DOHH2 (cell line): ENCODE measurements around the gene PPAT.

Experiments used
- H3F3A ChIP-seq: fragments of 200-600 bp; sonication (generic), shearing (Covaris generic); 2 replicates; pipeline ENCODE4 v1.6.0; 2016; ENCODE audit warnings: antibody characterized with exemption, mild to moderate bottlenecking; ENCODE audit not compliant: control insufficient read depth, insufficient read depth
- H3K27ac ChIP-seq: fragments of 200-600 bp; sonication (generic); 2 replicates; pipeline ENCODE4 v1.5.1; 2014; ENCODE audit warnings: low read depth, mild to moderate bottlenecking, low read length, moderate library complexity
- H3K27me3 ChIP-seq: fragments of 200-600 bp; sonication (generic); 2 replicates; pipeline ENCODE4 v1.6.1; 2014; ENCODE audit warnings: mild to moderate bottlenecking, low read length, mixed read lengths; ENCODE audit not compliant: control insufficient read depth
- H3K36me3 ChIP-seq: fragments of 200-600 bp; sonication (generic); 2 replicates; pipeline ENCODE4 v1.6.1; 2014; ENCODE audit warnings: mild to moderate bottlenecking, low read length, moderate library complexity, mixed read lengths; ENCODE audit not compliant: control insufficient read depth
- H3K4me1 ChIP-seq: fragments of 200-600 bp; sonication (generic); 2 replicates; pipeline ENCODE4 v1.6.1; 2014; ENCODE audit warnings: mild to moderate bottlenecking, low read length, mixed read lengths; ENCODE audit not compliant: control insufficient read depth
- H3K4me2 ChIP-seq: fragments of 200-600 bp; sonication (generic); 2 replicates; pipeline ENCODE4 v1.6.0; 2014; ENCODE audit warnings: mild to moderate bottlenecking, low read length, moderate library complexity
- H3K4me3 ChIP-seq: fragments of 200-600 bp; sonication (generic); 2 replicates; pipeline ENCODE4 v1.5.1; 2014; ENCODE audit warnings: mild to moderate bottlenecking, low read length, mixed read lengths
- H3K79me2 ChIP-seq: fragments of 200-600 bp; sonication (generic); 2 replicates; pipeline ENCODE4 v1.6.1; 2014; ENCODE audit warnings: mild to moderate bottlenecking, low read length, mixed read lengths; ENCODE audit not compliant: control insufficient read depth
- H3K9me2 ChIP-seq: fragments of 200-600 bp; sonication (generic); replicated peaks from 2 replicates; pipeline ENCODE4 v1.6.1; 2014; ENCODE audit warnings: mild to moderate bottlenecking, low read length, mixed read lengths; ENCODE audit not compliant: control insufficient read depth
- H3K9me3 ChIP-seq: fragments of 200-600 bp; sonication (generic); 2 replicates; pipeline ENCODE4 v1.6.1; 2014; ENCODE audit warnings: antibody characterized with exemption, low read length, mixed read lengths; ENCODE audit not compliant: control insufficient read depth, insufficient read depth
- H4K20me1 ChIP-seq: fragments of 200-600 bp; sonication (generic); 2 replicates; pipeline ENCODE4 v1.6.0; 2014; ENCODE audit warnings: low read depth, mild to moderate bottlenecking, antibody characterized with exemption, low read length, moderate library complexity; ENCODE audit not compliant: control insufficient read depth, insufficient read depth
- CTCF ChIP-seq: fragments of 200-600 bp; sonication (generic); IDR thresholded peaks from one replicate; pipeline ENCODE4 v1.5.1; 2014; ENCODE audit warnings: antibody characterized with exemption, mild to moderate bottlenecking, low read depth, low read length; ENCODE audit not compliant: poor library complexity, severe bottlenecking
- EZH2phosphoT487 ChIP-seq: fragments of 200-600 bp; sonication (generic); IDR thresholded peaks from 2 replicates; pipeline ENCODE4 v1.6.1; 2017; ENCODE audit warnings: borderline replicate concordance, mild to moderate bottlenecking, antibody characterized with exemption, low read length, moderate library complexity, mixed read lengths

PPAT gene

GRCh38 chr4:56406151-56406550, 29.3 kb downstream of the PPAT start:
- H3K9me3 ChIP-seq: no peaks in the 10 kb centered on the region
- H3K9me2 ChIP-seq: no peaks in the 10 kb centered on the region
- no peak overlapping the region for H3K4me3 ChIP-seq
- H3K27me3 ChIP-seq: no peaks in the 10 kb centered on the region
- H4K20me1 ChIP-seq: peaks cover 5% of the 10 kb centered on the region; the same call in 1 of the 2 replicates
- H3F3A ChIP-seq: peaks cover 6% of the 10 kb centered on the region; the same call in 1 of the 2 replicates
- peaks cover 56% of the 10 kb centered on the region for H3K79me2 ChIP-seq
- H3K4me2 ChIP-seq: no peak overlapping the region
- H3K36me3 ChIP-seq: peaks cover 75% of the 10 kb centered on the region
- H3K27ac ChIP-seq: no peak overlapping the region
- TF ChIP-seq EZH2phosphoT487 (no peak), CTCF (no peak)
- H3K4me1 ChIP-seq: no peaks in the 10 kb centered on the region

- Histone ChIP-seq H3F3A (0 out of 2 replicates have a peak, but pooled peaks cover 3% of the 10 kb centered on the region), H3K9me2 (no peaks in the 10 kb centered on the region), H3K79me2 (peaks cover 47% of the 10 kb centered on the region), H4K20me1 (no peaks in the 10 kb centered on the region; the same call in 1 of the 2 replicates), H3K27me3 (no peaks in the 10 kb centered on the region), H3K4me2 (no peak overlapping the region), H3K4me1 (no peaks in the 10 kb centered on the region), H3K9me3 (no peaks in the 10 kb centered on the region), H3K27ac (no peak overlapping the region), H3K36me3 (peaks cover 82% of the 10 kb centered on the region), H3K4me3 (no peak overlapping the region)
- TF ChIP-seq CTCF: no peak
These were observed 30.4 kb downstream of the PPAT start for GRCh38 chr4:56405016-56405415.

- Histone ChIP-seq H3K27me3 (no peaks in the 10 kb centered on the region), H3K4me2 (no peak overlapping the region), H3K4me3 (no peak overlapping the region), H3K36me3 (peaks cover 83% of the 10 kb centered on the region), H3K4me1 (no peaks in the 10 kb centered on the region), H3K27ac (no peak overlapping the region), H3K79me2 (peaks cover 6% of the 10 kb centered on the region), H4K20me1 (no peaks in the 10 kb centered on the region), H3K9me2 (no peaks in the 10 kb centered on the region), H3F3A (peaks cover 10% of the 10 kb centered on the region), H3K9me3 (no peaks in the 10 kb centered on the region)
- TF ChIP-seq EZH2phosphoT487: no peak
- no peak for TF ChIP-seq CTCF
These were observed 34.9 kb downstream of the PPAT start for GRCh38 chr4:56400560-56400959.

GRCh38 chr4:56391270-56391669, 44.1 kb downstream of the PPAT start:
- H3K4me1 ChIP-seq: peaks cover 18% of the 10 kb centered on the region
- H3F3A ChIP-seq: peaks cover 15% of the 10 kb centered on the region
- peaks cover 16% of the 10 kb centered on the region for H3K79me2 ChIP-seq
- no peaks in the 10 kb centered on the region for H3K9me2 ChIP-seq
- no peak for TF ChIP-seq CTCF
- no peak for TF ChIP-seq EZH2phosphoT487
- H3K36me3 ChIP-seq: peaks cover 37% of the 10 kb centered on the region
- no peaks in the 10 kb centered on the region for H3K27me3 ChIP-seq
- no peaks in the 10 kb centered on the region for H4K20me1 ChIP-seq
- no peaks in the 10 kb centered on the region for H3K9me3 ChIP-seq
- no peak overlapping the region for H3K4me2 ChIP-seq
- no peak overlapping the region for H3K4me3 ChIP-seq
- no peak overlapping the region for H3K27ac ChIP-seq
